ENCODE measurements around the gene PIAS1.

PIAS1 gene

DNA sequence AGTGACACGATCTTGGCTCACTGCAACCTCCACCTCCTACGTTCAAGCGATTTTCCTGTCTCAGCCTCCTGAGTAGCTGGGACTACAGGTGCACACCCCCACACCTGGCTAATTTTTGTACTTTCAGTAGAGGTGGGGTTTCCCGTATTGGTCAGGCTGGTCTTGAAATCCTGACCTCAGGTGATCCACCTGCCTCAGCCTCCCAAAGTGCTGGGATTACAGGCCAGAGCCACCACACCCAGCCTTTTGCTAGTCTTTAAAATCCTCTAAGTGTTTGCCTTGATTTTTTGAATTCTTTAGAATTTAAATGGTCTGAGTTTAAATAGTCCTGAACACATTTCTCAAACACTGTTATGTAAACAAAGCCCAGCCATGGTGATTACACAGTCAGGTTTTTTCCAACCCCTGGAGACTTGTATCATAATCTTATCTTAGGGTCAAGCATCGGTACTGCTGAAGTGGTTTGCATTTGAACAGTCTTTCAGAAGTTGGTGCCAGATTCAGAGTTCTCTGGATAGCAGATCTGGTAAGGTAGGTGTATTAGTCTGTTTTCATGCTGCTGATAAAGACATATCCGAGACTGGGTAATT lies 28.2 kb upstream of the PIAS1 start:
- H3K14ac ChIP-seq (ENCODE audit: low read length in 2 of 2) = no peak overlapping the region
- H2AK5ac ChIP-seq (ENCODE audit: low read length, severe bottlenecking) = no peak overlapping the region
- no peak overlapping the region for H3K23ac ChIP-seq (ENCODE audit: low read length in 2 of 2)
- no peak overlapping the region for H3K9ac ChIP-seq (ENCODE audit: low read length)
- H3K9me3 ChIP-seq (ENCODE audit: control insufficient read depth, low read length) = no peaks in the 10 kb centered on the region
- peak; percentile 36 for DNase-seq
- no peaks in the 10 kb centered on the region for H3K79me1 ChIP-seq (replicated peaks; ENCODE audit: low read length, poor library complexity, severe bottlenecking)
- no peak overlapping the region for H2BK12ac ChIP-seq (ENCODE audit: low read length in 2 of 2)
- no peak overlapping the region for H3K4ac ChIP-seq (ENCODE audit: low read depth in 1 of 2, low read length in 2 of 2)
- no peak overlapping the region for H2BK5ac ChIP-seq (ENCODE audit: low read depth, low read length, poor library complexity, severe bottlenecking)
- no peaks in the 10 kb centered on the region for H3K4me1 ChIP-seq (ENCODE audit: control insufficient read depth, insufficient read depth, low read depth, low read length)
- no peaks in the 10 kb centered on the region for H3K36me3 ChIP-seq (ENCODE audit: control insufficient read depth in 1 of 2, insufficient read depth in 2 of 2, low read depth in 1 of 2, low read length in 2 of 2)
- 78% methylated on average over 5 of the region's 6 CpGs for WGBS
- H3K18ac ChIP-seq (ENCODE audit: low read depth in 1 of 2, low read length in 2 of 2) = no peak overlapping the region
- no peak overlapping the region for H3K27ac ChIP-seq (ENCODE audit: low read length, poor library complexity, severe bottlenecking)
- H4K91ac ChIP-seq (ENCODE audit: low read length) = no peak overlapping the region
- H3K27me3 ChIP-seq (ENCODE audit: control insufficient read depth in 1 of 2, insufficient read depth in 1 of 2, low read length in 2 of 2) = peaks cover 0 to 20% of the 10 kb centered on the region in 2 experiments
- no peak overlapping the region for H4K8ac ChIP-seq (ENCODE audit: low read length)
- H2AFZ ChIP-seq (ENCODE audit: low read depth, low read length) = no peak overlapping the region
- H3K4me2 ChIP-seq (ENCODE audit: low read length, poor library complexity, severe bottlenecking) = no peak overlapping the region
- H3K4me3 ChIP-seq (ENCODE audit: insufficient read depth in 1 of 2, low read depth in 1 of 2, low read length in 2 of 2) = no peak overlapping the region
- H2BK15ac ChIP-seq (ENCODE audit: low read depth, poor library complexity, severe bottlenecking) = no peak overlapping the region
- H2BK120ac ChIP-seq (ENCODE audit: low read depth, low read length) = no peak overlapping the region

DNA sequence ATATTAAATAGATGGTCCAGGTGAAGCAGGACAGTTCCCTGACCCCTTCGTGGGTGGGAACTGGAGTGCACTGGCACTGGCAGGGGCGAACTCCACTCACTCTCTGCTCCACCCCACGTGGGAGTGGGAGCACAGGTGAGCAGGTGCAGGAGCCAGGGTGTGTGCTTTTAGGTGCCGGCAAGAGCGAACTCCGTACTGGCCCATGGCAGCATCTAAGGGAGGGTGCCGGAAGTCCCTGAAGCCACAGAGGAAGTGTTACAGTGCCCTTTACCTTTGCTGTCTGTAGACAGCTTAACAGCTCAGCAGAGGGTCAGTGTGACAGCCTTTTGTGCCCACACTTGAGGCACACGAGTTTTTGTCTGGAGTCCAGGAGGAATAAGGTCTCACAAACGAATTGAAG lies 26.7 kb upstream of the PIAS1 start:
- Histone ChIP-seq H3K27ac (ENCODE audit: low read length, poor library complexity, severe bottlenecking) (no peak overlapping the region), H2BK12ac (ENCODE audit: low read length in 2 of 2) (no peak overlapping the region), H3K14ac (ENCODE audit: low read length in 2 of 2) (no peak overlapping the region), H3K36me3 (ENCODE audit: control insufficient read depth in 1 of 2, insufficient read depth in 2 of 2, low read depth in 1 of 2, low read length in 2 of 2) (no peaks in the 10 kb centered on the region), H3K4ac (ENCODE audit: low read depth in 1 of 2, low read length in 2 of 2) (no peak overlapping the region), H2BK15ac (ENCODE audit: low read depth, poor library complexity, severe bottlenecking) (no peak overlapping the region), H4K8ac (ENCODE audit: low read length) (no peak overlapping the region), H2BK5ac (ENCODE audit: low read depth, low read length, poor library complexity, severe bottlenecking) (no peak overlapping the region), H3K9me3 (ENCODE audit: control insufficient read depth, low read length) (no peaks in the 10 kb centered on the region), H3K18ac (ENCODE audit: low read depth in 1 of 2, low read length in 2 of 2) (no peak overlapping the region), H2BK120ac (ENCODE audit: low read depth, low read length) (no peak overlapping the region), H2AK5ac (ENCODE audit: low read length, severe bottlenecking) (no peak overlapping the region), H2AFZ (ENCODE audit: low read depth, low read length) (no peak overlapping the region), H4K91ac (ENCODE audit: low read length) (no peak overlapping the region), H3K23ac (ENCODE audit: low read length in 2 of 2) (no peak overlapping the region), H3K4me3 (ENCODE audit: insufficient read depth in 1 of 2, low read depth in 1 of 2, low read length in 2 of 2) (no peak overlapping the region), H3K9ac (ENCODE audit: low read length) (no peak overlapping the region), H3K4me1 (ENCODE audit: control insufficient read depth, insufficient read depth, low read depth, low read length) (no peaks in the 10 kb centered on the region), H3K4me2 (ENCODE audit: low read length, poor library complexity, severe bottlenecking) (no peak overlapping the region), H3K27me3 (ENCODE audit: control insufficient read depth in 1 of 2, insufficient read depth in 1 of 2, low read length in 2 of 2) (peaks cover 0 to 21% of the 10 kb centered on the region in 2 experiments), H3K79me1 (replicated peaks; ENCODE audit: low read length, poor library complexity, severe bottlenecking) (no peaks in the 10 kb centered on the region)
- 74% methylated on average over 9 of the region's 9 CpGs for WGBS
- DNase-seq = no peak

DNA sequence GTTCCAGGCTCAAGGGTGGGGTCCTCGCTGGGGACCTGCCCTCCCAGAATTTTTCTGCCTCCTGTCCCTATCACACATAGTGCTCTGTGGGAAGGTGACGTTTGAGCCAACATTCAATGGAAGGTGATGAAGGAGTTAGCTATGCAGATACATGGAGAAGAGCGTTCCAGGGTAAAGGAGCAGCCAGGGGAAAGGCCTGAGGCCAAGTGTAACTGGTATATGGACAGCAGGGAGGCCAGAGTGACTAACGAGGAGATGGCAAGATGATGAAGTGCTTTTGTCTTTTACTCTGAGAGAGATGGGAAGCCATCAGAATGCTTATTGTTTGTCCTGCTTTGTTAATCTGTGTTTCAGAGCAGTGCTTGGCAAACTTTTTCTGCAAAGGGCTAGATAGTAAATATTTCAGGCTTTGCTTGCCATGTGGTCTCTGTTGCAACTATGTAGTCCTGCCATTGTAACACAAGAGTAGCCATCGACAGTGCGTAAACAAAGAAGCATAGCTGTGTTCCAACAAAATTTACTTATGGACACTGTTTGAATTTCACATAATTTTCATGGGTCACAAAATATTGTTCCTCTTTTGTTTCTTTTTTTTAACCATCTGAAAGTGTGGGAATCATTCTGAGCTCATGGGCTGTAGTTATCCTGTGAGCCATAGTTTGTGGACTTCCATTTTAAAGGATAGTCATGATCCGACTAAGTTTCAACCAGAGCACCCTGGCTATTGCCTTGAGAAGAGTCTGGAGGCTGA lies 25.8 kb upstream of the PIAS1 start:
- H3K4me1 ChIP-seq (ENCODE audit: control insufficient read depth, insufficient read depth, low read depth, low read length) = no peaks in the 10 kb centered on the region
- no peak overlapping the region for H3K18ac ChIP-seq (ENCODE audit: low read depth in 1 of 2, low read length in 2 of 2)
- no peaks in the 10 kb centered on the region for H3K79me1 ChIP-seq (replicated peaks; ENCODE audit: low read length, poor library complexity, severe bottlenecking)
- H3K9ac ChIP-seq (ENCODE audit: low read length) = no peak overlapping the region
- no peak overlapping the region for H3K4me3 ChIP-seq (ENCODE audit: insufficient read depth in 1 of 2, low read depth in 1 of 2, low read length in 2 of 2)
- no peak overlapping the region for H3K27ac ChIP-seq (ENCODE audit: low read length, poor library complexity, severe bottlenecking)
- peaks cover 0 to 21% of the 10 kb centered on the region in 2 experiments for H3K27me3 ChIP-seq (ENCODE audit: control insufficient read depth in 1 of 2, insufficient read depth in 1 of 2, low read length in 2 of 2)
- no peak overlapping the region for H3K23ac ChIP-seq (ENCODE audit: low read length in 2 of 2)
- 78% methylated on average over 7 of the region's 7 CpGs for WGBS
- no peak overlapping the region for H2AK5ac ChIP-seq (ENCODE audit: low read length, severe bottlenecking)
- H2BK5ac ChIP-seq (ENCODE audit: low read depth, low read length, poor library complexity, severe bottlenecking) = no peak overlapping the region
- no peak for DNase-seq
- H2AFZ ChIP-seq (ENCODE audit: low read depth, low read length) = no peak overlapping the region
- H3K36me3 ChIP-seq (ENCODE audit: control insufficient read depth in 1 of 2, insufficient read depth in 2 of 2, low read depth in 1 of 2, low read length in 2 of 2) = no peaks in the 10 kb centered on the region
- H2BK12ac ChIP-seq (ENCODE audit: low read length in 2 of 2) = no peak overlapping the region
- H4K8ac ChIP-seq (ENCODE audit: low read length) = no peak overlapping the region
- H4K91ac ChIP-seq (ENCODE audit: low read length) = no peak overlapping the region
- H3K9me3 ChIP-seq (ENCODE audit: control insufficient read depth, low read length) = no peaks in the 10 kb centered on the region
- H2BK120ac ChIP-seq (ENCODE audit: low read depth, low read length) = no peak overlapping the region
- H3K4me2 ChIP-seq (ENCODE audit: low read length, poor library complexity, severe bottlenecking) = no peak overlapping the region
- no peak overlapping the region for H3K4ac ChIP-seq (ENCODE audit: low read depth in 1 of 2, low read length in 2 of 2)
- no peak overlapping the region for H3K14ac ChIP-seq (ENCODE audit: low read length in 2 of 2)
- H2BK15ac ChIP-seq (ENCODE audit: low read depth, poor library complexity, severe bottlenecking) = no peak overlapping the region

DNA sequence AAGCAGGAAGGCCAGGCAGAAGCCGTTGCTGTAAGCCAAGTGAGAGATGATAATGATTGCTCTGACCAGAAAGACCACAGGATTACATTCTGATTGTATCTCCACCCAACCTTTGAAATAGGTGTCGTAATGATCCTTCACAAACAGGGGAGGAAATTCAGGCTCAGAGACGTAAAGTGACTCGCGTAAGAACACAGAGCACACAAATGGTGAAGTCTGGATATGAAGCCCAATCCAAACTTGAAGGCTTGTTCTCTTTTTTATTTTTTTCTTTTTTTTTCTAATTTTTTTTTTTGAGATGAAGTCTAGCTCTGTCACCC lies 25.3 kb upstream of the PIAS1 start:
- Histone ChIP-seq H4K8ac (ENCODE audit: low read length) (no peak overlapping the region), H3K36me3 (ENCODE audit: control insufficient read depth in 1 of 2, insufficient read depth in 2 of 2, low read depth in 1 of 2, low read length in 2 of 2) (no peaks in the 10 kb centered on the region), H3K9me3 (ENCODE audit: control insufficient read depth, low read length) (no peaks in the 10 kb centered on the region), H3K4me1 (ENCODE audit: control insufficient read depth, insufficient read depth, low read depth, low read length) (no peaks in the 10 kb centered on the region), H4K91ac (ENCODE audit: low read length) (no peak overlapping the region), H2BK12ac (ENCODE audit: low read length in 2 of 2) (no peak overlapping the region), H2BK120ac (ENCODE audit: low read depth, low read length) (no peak overlapping the region), H3K4ac (ENCODE audit: low read depth in 1 of 2, low read length in 2 of 2) (no peak overlapping the region), H3K9ac (ENCODE audit: low read length) (no peak overlapping the region), H3K27me3 (ENCODE audit: control insufficient read depth in 1 of 2, insufficient read depth in 1 of 2, low read length in 2 of 2) (peaks cover 4 to 27% of the 10 kb centered on the region in 2 experiments), H2BK5ac (ENCODE audit: low read depth, low read length, poor library complexity, severe bottlenecking) (no peak overlapping the region), H3K4me2 (ENCODE audit: low read length, poor library complexity, severe bottlenecking) (no peak overlapping the region), H3K14ac (ENCODE audit: low read length in 2 of 2) (no peak overlapping the region), H2BK15ac (ENCODE audit: low read depth, poor library complexity, severe bottlenecking) (no peak overlapping the region), H3K23ac (ENCODE audit: low read length in 2 of 2) (no peak overlapping the region), H3K4me3 (ENCODE audit: insufficient read depth in 1 of 2, low read depth in 1 of 2, low read length in 2 of 2) (no peak overlapping the region), H2AFZ (ENCODE audit: low read depth, low read length) (no peak overlapping the region), H3K18ac (ENCODE audit: low read depth in 1 of 2, low read length in 2 of 2) (no peak overlapping the region), H3K79me1 (replicated peaks; ENCODE audit: low read length, poor library complexity, severe bottlenecking) (no peaks in the 10 kb centered on the region), H2AK5ac (ENCODE audit: low read length, severe bottlenecking) (no peak overlapping the region), H3K27ac (ENCODE audit: low read length, poor library complexity, severe bottlenecking) (no peak overlapping the region)
- WGBS = 91% methylated on average over 5 of the region's 5 CpGs
- DNase-seq = no peak

All from mesenchymal stem cell (in vitro differentiated cells and primary cell).